ENCODE data around the gene NBPF4. TPM values are rescaled to one million over a fixed set of nuclear protein-coding genes. Genes with fewer than 3 reads are reported as not detected.

NBPF4 gene
- total RNA-seq, 1 experiment from 2014 or later: not detected

- ATAC-seq (no peak), DNase-seq (ENCODE audit: low spot score) (no peak)
- H3K9me3 Mint-ChIP-seq: peaks cover 10% of the 10 kb centered on the region; the same call in 1 of the 2 replicates
- ChIA-PET CTCF (no interaction called here), POLR2A (no interaction called here)
- H3K27me3 Mint-ChIP-seq (ENCODE audit: low read depth): no peaks in the 10 kb centered on the region
- no peak overlapping the region for H3K27ac Mint-ChIP-seq
- H3K4me1 Mint-ChIP-seq: peaks cover 20% of the 10 kb centered on the region
- no peak overlapping the region for H3K4me3 Mint-ChIP-seq
- peaks cover 51% of the 10 kb centered on the region for H3K36me3 Mint-ChIP-seq
- TF ChIP-seq ATF1 (CRISPR knock-in tag; IDR thresholded peaks at IDR 0.05): no peak
- no peak for TF ChIP-seq GABPB1 (CRISPR knock-in tag; IDR thresholded peaks at IDR 0.05)
- TF ChIP-seq ZBTB21 (CRISPR knock-in tag; IDR thresholded peaks at IDR 0.05; ENCODE audit: borderline replicate concordance): no peak
- no peak for TF ChIP-seq CBFB (CRISPR knock-in tag; IDR thresholded peaks at IDR 0.05; ENCODE audit: low read depth)
- TF ChIP-seq, protein P1, sequence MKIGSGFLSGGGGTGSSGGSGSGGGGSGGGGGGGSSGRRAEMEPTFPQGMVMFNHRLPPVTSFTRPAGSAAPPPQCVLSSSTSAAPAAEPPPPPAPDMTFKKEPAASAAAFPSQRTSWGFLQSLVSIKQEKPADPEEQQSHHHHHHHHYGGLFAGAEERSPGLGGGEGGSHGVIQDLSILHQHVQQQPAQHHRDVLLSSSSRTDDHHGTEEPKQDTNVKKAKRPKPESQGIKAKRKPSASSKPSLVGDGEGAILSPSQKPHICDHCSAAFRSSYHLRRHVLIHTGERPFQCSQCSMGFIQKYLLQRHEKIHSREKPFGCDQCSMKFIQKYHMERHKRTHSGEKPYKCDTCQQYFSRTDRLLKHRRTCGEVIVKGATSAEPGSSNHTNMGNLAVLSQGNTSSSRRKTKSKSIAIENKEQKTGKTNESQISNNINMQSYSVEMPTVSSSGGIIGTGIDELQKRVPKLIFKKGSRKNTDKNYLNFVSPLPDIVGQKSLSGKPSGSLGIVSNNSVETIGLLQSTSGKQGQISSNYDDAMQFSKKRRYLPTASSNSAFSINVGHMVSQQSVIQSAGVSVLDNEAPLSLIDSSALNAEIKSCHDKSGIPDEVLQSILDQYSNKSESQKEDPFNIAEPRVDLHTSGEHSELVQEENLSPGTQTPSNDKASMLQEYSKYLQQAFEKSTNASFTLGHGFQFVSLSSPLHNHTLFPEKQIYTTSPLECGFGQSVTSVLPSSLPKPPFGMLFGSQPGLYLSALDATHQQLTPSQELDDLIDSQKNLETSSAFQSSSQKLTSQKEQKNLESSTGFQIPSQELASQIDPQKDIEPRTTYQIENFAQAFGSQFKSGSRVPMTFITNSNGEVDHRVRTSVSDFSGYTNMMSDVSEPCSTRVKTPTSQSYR (CRISPR knock-in tag; IDR thresholded peaks at IDR 0.05): no peak
- no peak for TF ChIP-seq ZNF416 (CRISPR knock-in tag; IDR thresholded peaks at IDR 0.05)
- TF ChIP-seq CREM (CRISPR knock-in tag; IDR thresholded peaks at IDR 0.05): no peak
- no peak for TF ChIP-seq NR1H2 (CRISPR knock-in tag; IDR thresholded peaks at IDR 0.05)
- no peak for TF ChIP-seq SP1 (CRISPR knock-in tag; conservative IDR thresholded peaks at IDR 0.05)
- no peak for TF ChIP-seq IRF2 (CRISPR knock-in tag; IDR thresholded peaks at IDR 0.05; ENCODE audit: borderline replicate concordance, low read depth)
- TF ChIP-seq, protein P2, sequence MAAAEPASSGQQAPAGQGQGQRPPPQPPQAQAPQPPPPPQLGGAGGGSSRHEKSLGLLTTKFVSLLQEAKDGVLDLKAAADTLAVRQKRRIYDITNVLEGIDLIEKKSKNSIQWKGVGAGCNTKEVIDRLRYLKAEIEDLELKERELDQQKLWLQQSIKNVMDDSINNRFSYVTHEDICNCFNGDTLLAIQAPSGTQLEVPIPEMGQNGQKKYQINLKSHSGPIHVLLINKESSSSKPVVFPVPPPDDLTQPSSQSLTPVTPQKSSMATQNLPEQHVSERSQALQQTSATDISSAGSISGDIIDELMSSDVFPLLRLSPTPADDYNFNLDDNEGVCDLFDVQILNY (CRISPR knock-in tag; IDR thresholded peaks at IDR 0.05): no peak
Observed at GRCh38 chr1:108193333-108193732, 50.5 kb downstream of the NBPF4 start.

GRCh38 chr1:108192581-108192980, 51.3 kb downstream of the NBPF4 start:
- H3K36me3 Mint-ChIP-seq: peaks cover 50% of the 10 kb centered on the region
- CTCF ChIA-PET: no interaction called here
- no peaks in the 10 kb centered on the region for H3K27me3 Mint-ChIP-seq (ENCODE audit: low read depth)
- H3K4me1 Mint-ChIP-seq: peaks cover 12% of the 10 kb centered on the region
- POLR2A ChIA-PET: no interaction called here
- TF ChIP-seq, protein P3, sequence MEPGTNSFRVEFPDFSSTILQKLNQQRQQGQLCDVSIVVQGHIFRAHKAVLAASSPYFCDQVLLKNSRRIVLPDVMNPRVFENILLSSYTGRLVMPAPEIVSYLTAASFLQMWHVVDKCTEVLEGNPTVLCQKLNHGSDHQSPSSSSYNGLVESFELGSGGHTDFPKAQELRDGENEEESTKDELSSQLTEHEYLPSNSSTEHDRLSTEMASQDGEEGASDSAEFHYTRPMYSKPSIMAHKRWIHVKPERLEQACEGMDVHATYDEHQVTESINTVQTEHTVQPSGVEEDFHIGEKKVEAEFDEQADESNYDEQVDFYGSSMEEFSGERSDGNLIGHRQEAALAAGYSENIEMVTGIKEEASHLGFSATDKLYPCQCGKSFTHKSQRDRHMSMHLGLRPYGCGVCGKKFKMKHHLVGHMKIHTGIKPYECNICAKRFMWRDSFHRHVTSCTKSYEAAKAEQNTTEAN (CRISPR knock-in tag; IDR thresholded peaks at IDR 0.05): no peak
- TF ChIP-seq ETV6 (CRISPR knock-in tag; IDR thresholded peaks at IDR 0.05): no peak
- TF ChIP-seq ESRRA (CRISPR knock-in tag; IDR thresholded peaks at IDR 0.05; ENCODE audit: borderline replicate concordance): no peak
- TF ChIP-seq ELF4 (CRISPR knock-in tag; IDR thresholded peaks at IDR 0.05; ENCODE audit: low read depth): no peak
- TF ChIP-seq NFYB (CRISPR knock-in tag; conservative IDR thresholded peaks at IDR 0.05; ENCODE audit: low read depth): no peak
- no peak for TF ChIP-seq JUN (CRISPR knock-in tag; IDR thresholded peaks at IDR 0.05)
- no peak for TF ChIP-seq ATF6 (CRISPR knock-in tag; IDR thresholded peaks at IDR 0.05)
- TF ChIP-seq MYBL2 (CRISPR knock-in tag; IDR thresholded peaks at IDR 0.05): no peak
- TF ChIP-seq RORB (CRISPR knock-in tag; IDR thresholded peaks at IDR 0.05): no peak
- TF ChIP-seq TCF7 (CRISPR knock-in tag; IDR thresholded peaks at IDR 0.05; ENCODE audit: low read depth): no peak
- TF ChIP-seq SMAD4 (CRISPR knock-in tag; IDR thresholded peaks at IDR 0.05): no peak
- no peak for TF ChIP-seq PRRX2 (CRISPR knock-in tag; IDR thresholded peaks at IDR 0.05)
- H3K27ac Mint-ChIP-seq: no peak overlapping the region
- no peak overlapping the region for H3K4me3 Mint-ChIP-seq
- ATAC-seq (no peak), DNase-seq (ENCODE audit: low spot score) (no peak)
- H3K9me3 Mint-ChIP-seq: peaks cover 16% of the 10 kb centered on the region
